ENCODE results near the gene NLRC5.

DNA sequence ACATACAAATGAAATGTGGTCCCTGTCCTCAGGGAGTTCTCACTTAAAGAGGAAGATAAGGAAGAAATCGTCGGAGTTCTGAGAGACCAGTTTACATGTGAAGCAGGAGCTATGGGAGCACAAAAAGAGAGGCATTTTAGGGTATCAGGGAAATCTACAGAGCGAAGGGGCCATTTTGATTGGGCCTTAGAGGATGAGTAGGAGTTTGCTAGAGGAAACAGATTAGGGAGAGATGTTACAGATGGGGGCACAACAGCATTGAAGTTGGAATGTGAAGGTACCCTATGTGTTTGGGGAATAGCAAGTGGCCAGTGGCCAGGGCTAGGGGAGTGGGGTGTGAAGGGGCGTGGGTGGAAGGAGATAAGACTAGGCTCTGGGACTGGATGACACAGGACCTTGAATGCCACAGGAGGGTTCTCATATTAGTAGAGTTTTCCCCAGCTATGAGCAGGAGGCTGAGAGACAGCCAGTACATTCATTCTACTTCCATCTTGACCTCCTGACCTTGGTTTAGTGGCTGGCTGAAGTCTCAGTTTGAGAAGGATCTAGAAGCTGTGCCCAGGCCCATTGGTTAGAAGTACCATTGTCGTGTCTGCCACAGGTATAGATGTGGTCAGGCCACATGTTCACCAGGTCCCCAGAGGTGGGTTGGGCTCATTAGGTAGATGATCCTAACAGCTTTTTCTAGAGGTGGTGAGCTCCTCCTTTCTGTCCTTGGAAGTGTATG, 137.8 kb downstream of the NLRC5 start:
- TF ChIP-seq ELF4 (IDR thresholded peaks at IDR 0.05) = no peak
- no peak for TF ChIP-seq HDGF (IDR thresholded peaks at IDR 0.05; ENCODE audit: borderline replicate concordance)
- no peak for TF ChIP-seq FOXK2 (IDR thresholded peaks at IDR 0.05)
- no peak for TF ChIP-seq NFRKB (IDR thresholded peaks at IDR 0.05)
- no peak for TF ChIP-seq TARDBP (IDR thresholded peaks at IDR 0.05)
- no peak for TF ChIP-seq SP1 (IDR thresholded peaks at IDR 0.05)
- TF ChIP-seq BHLHE40 (IDR thresholded peaks at IDR 0.05; ENCODE audit: borderline replicate concordance) = no peak
- no peak for TF ChIP-seq L3MBTL2 (conservative IDR thresholded peaks at IDR 0.05)
- no peak for TF ChIP-seq SUZ12 (IDR thresholded peaks at IDR 0.05)
- TF ChIP-seq FOXM1 (IDR thresholded peaks at IDR 0.05; ENCODE audit: borderline replicate concordance) = no peak
- no peak for TF ChIP-seq ZNF384 (IDR thresholded peaks at IDR 0.05)
